ENCODE measurements around the gene APIP. TPM values are rescaled to one million over a fixed set of nuclear protein-coding genes. Genes with fewer than 3 reads are reported as not detected.

Gene APIP, protein sequence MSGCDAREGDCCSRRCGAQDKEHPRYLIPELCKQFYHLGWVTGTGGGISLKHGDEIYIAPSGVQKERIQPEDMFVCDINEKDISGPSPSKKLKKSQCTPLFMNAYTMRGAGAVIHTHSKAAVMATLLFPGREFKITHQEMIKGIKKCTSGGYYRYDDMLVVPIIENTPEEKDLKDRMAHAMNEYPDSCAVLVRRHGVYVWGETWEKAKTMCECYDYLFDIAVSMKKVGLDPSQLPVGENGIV
- total RNA-seq (2014; rRNA removed; shearing (Covaris generic)), result 22.5 and 23.1 TPM in 2 replicates
- polyA plus RNA-seq (2016; fragmentation: Nextera tagmentation; extraction: Ambion mirVana), result 25.2 and 25.9 TPM in 2 replicates

DNA sequence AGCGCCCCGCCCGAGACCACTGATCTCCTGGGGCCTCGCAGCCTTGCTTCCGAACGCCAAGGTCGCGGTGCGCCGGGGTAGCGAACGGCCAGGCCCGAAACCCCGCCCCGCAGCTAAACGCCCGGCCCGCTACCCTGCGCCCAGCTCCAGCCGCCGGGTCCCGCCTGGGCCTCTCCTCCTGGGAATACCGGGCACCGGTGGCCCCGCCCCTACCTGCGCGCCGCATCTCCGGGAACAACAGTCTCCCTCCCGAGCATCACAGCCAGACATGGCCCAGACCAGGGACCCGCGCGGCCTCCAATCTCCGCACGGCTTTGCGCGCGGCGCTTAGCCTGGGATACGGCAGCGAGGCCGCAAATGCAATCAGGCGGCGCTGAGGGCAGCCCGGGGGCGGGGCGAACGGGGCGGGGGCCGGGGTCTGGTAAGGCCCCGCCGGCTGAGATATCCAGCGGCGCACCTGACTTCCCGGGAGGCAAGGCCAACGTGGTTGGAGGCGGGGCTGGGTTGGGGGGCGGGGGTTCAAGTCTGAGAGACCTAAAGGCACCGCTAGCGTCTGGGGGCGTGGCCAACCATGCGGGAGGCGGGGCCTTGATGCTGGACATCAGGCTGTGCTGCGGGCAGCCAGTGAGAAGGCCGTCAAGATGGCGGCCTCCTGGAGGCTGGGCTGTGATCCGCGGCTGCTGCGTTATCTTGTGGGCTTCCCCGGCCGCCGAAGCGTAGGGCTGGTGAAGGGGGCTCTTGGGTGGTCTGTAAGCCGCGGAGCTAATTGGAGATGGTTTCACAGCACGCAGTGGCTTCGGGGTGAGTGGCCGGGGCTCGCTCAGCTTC is at the start of gene APIP, which contains the start of gene PDHX:
Gene APIP (minus strand): TSS at position 365 of the 828 bp plus-strand sequence. CDS start 95 bp downstream, at position 270.
Gene PDHX (plus strand): TSS at position 604 of the 828 bp plus-strand sequence. CDS start 38 bp downstream, at position 642.
- in situ Hi-C loops (cut with MboI), result no loop called here
- 2% methylated on average over 56 to 79 of the region's 79 CpGs for WGBS, 2 experiments (ENCODE audit: low coverage in 1 of 2, low lambda C conversion rate in 2 of 2, missing lambda C conversion rate in 2 of 2)

DNA sequence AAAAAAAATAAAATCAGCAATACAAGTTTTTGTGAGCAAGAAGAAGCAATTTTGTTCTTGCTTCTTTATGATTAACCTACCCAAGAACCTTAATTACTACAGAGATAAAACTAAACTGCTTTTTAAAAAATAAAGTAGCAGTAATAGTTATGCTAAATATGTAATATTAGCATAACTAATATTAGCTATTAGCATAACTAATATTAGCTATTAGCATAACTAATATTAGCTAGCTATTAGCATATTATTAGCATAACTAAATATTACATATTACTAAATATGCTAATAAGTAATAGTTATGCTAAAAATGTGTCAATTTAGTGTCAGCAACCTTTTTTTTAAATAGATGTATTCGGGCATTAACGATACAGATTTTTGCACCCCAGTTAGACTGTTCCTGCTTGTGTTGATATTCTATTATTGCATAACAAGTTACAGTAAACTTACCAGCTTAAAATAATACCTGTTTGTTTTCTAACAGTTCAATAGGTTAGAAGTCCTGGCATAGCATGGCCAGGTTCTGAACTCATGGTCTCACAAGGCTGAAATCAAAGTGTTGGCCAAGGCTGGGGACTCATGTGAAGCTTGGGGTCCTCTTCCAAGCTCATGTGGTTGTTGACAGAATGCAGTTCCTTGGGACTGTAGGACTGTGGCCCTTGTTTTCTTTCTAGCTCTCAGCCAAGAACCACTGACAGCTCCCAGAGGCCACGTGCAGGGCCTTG is 48.6 kb upstream of the APIP start:
- Histone ChIP-seq H3K9ac (no peak overlapping the region), H3K9me2 (ENCODE audit: insufficient read depth) (no peaks in the 10 kb centered on the region), H3K79me2 (ENCODE audit: insufficient read depth) (peaks cover 8% of the 10 kb centered on the region; the same call in 1 of the 2 replicates), H3K27me3 (replicated peaks; ENCODE audit: insufficient read depth) (no peaks in the 10 kb centered on the region), H4K20me1 (ENCODE audit: insufficient read depth) (no peaks in the 10 kb centered on the region), H3K36me3 (ENCODE audit: low read depth) (peaks cover 21% of the 10 kb centered on the region; the same call in 1 of the 2 replicates), H3K27ac (no peak overlapping the region), H3K9me3 (ENCODE audit: low read depth) (no peaks in the 10 kb centered on the region), H2AFZ (no peak overlapping the region), H3F3A (ENCODE audit: insufficient read depth) (peaks cover 4% of the 10 kb centered on the region), H3K4me1 (ENCODE audit: insufficient read depth) (0 out of 2 replicates have a peak, but pooled peaks cover under 1% of the 10 kb centered on the region), H3K4me3 (no peak overlapping the region), H3K4me2 (ENCODE audit: unreplicated experiment) (no peak overlapping the region)
- in situ Hi-C loops (cut with MboI), result no loop called here
- 84 to 86% methylated on average over 3 of the region's 3 CpGs for WGBS, 2 experiments (ENCODE audit: low coverage in 1 of 2, low lambda C conversion rate in 2 of 2, missing lambda C conversion rate in 2 of 2)
- DNase-seq, result no peak
- TF ChIP-seq EZH2phosphoT487 (IDR thresholded peaks at IDR 0.05; ENCODE audit: insufficient read depth, low read depth) (no peak), EZH2 (IDR thresholded peaks at IDR 0.05; ENCODE audit: insufficient read depth, poor library complexity, severe bottlenecking) (no peak)

More for the DNA sequence above, at the start of gene APIP, which contains the start of gene PDHX:
- Histone ChIP-seq H3K9me2 (ENCODE audit: insufficient read depth) (no peaks in the 10 kb centered on the region), H2AFZ (peak within 1 kb of the TSS; percentile 92), H4K20me1 (ENCODE audit: insufficient read depth) (no peaks in the 10 kb centered on the region), H3K36me3 (ENCODE audit: low read depth) (no peaks in the 10 kb centered on the region), H3K79me2 (ENCODE audit: insufficient read depth) (peaks cover 77% of the 10 kb centered on the region), H3K4me3 (peak within 1 kb of the TSS; percentile 92), H3F3A (ENCODE audit: insufficient read depth) (peaks cover 20% of the 10 kb centered on the region), H3K9ac (peak within 1 kb of the TSS; percentile 96), H3K27me3 (replicated peaks; ENCODE audit: insufficient read depth) (no peaks in the 10 kb centered on the region), H3K27ac (peak within 1 kb of the TSS; percentile 89), H3K9me3 (ENCODE audit: low read depth) (no peaks in the 10 kb centered on the region), H3K4me1 (ENCODE audit: insufficient read depth) (peaks cover 38% of the 10 kb centered on the region), H3K4me2 (ENCODE audit: unreplicated experiment) (peak within 1 kb of the TSS; percentile 95)
- peak; percentile 98 for DNase-seq
- TF ChIP-seq EZH2 (IDR thresholded peaks at IDR 0.05; ENCODE audit: insufficient read depth, poor library complexity, severe bottlenecking) (no peak), EZH2phosphoT487 (IDR thresholded peaks at IDR 0.05; ENCODE audit: insufficient read depth, low read depth) (no peak)

DNA sequence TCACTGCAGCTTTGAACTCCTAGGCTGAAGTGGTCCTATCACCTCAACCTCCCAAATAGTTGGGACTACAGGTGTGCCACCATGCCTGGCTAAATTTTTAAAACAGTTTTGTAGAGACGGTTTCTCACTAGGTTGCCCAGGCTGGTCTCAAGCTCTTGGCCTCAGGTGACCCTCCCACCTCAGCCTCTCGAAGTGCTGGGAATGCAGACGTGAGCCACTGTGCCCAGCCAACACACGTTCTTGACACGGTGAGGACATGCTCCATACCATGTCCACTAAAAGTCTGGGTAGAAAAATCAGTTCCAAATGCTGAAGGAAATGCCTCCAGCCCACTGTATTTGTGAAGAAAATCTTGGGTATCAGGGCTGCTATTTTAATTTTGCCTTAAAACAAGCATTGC is 47.2 kb upstream of the APIP start:
- Histone ChIP-seq H4K20me1 (ENCODE audit: insufficient read depth) (no peaks in the 10 kb centered on the region), H3K4me1 (ENCODE audit: insufficient read depth) (no peaks in the 10 kb centered on the region), H3K4me3 (no peak overlapping the region), H3K36me3 (ENCODE audit: low read depth) (peaks cover 14% of the 10 kb centered on the region; the same call in 1 of the 2 replicates), H3K79me2 (ENCODE audit: insufficient read depth) (peaks cover 8% of the 10 kb centered on the region; the same call in 1 of the 2 replicates), H3K9ac (no peak overlapping the region), H3F3A (ENCODE audit: insufficient read depth) (no peaks in the 10 kb centered on the region), H3K4me2 (ENCODE audit: unreplicated experiment) (no peak overlapping the region), H2AFZ (no peak overlapping the region), H3K9me3 (ENCODE audit: low read depth) (no peaks in the 10 kb centered on the region), H3K27me3 (replicated peaks; ENCODE audit: insufficient read depth) (no peaks in the 10 kb centered on the region), H3K9me2 (ENCODE audit: insufficient read depth) (no peaks in the 10 kb centered on the region), H3K27ac (no peak overlapping the region)
- WGBS, 2 experiments (ENCODE audit: low coverage in 1 of 2, low lambda C conversion rate in 2 of 2, missing lambda C conversion rate in 2 of 2), result 95 to 97% methylated on average over 5 of the region's 5 CpGs
- TF ChIP-seq EZH2phosphoT487 (IDR thresholded peaks at IDR 0.05; ENCODE audit: insufficient read depth, low read depth) (no peak), EZH2 (IDR thresholded peaks at IDR 0.05; ENCODE audit: insufficient read depth, poor library complexity, severe bottlenecking) (no peak)
- in situ Hi-C loops (cut with MboI), result no loop called here
- no peak for DNase-seq

DNA sequence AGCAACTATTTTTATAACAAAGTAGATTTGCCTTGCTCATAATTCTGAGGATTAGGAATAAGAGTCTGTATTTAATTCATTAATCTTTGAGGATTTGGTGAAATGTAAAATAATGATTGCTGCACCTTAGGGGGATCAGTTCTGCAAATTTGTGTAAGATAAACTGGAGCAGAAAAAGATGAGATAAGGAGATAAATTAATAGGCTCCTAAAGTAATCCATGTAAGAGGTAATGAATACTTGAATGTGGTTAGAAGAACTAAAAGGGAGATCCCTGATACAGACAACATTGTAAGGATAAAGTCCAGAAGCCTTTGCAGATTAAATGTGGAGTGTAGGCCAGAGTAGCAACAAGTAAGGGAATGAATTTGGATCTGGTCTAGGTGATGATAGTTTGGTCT is 45.9 kb upstream of the APIP start:
- no peak overlapping the region for H3K4me2 ChIP-seq (ENCODE audit: unreplicated experiment)
- H3K9me2 ChIP-seq (ENCODE audit: insufficient read depth), result no peaks in the 10 kb centered on the region
- H3K9me3 ChIP-seq (ENCODE audit: low read depth), result no peaks in the 10 kb centered on the region
- no peaks in the 10 kb centered on the region for H3K4me1 ChIP-seq (ENCODE audit: insufficient read depth)
- H3K79me2 ChIP-seq (ENCODE audit: insufficient read depth), result peaks cover 8% of the 10 kb centered on the region; the same call in 1 of the 2 replicates
- H3K27me3 ChIP-seq (replicated peaks; ENCODE audit: insufficient read depth), result no peaks in the 10 kb centered on the region
- no peaks in the 10 kb centered on the region for H4K20me1 ChIP-seq (ENCODE audit: insufficient read depth)
- in situ Hi-C loops (cut with MboI), result no loop called here
- H3K4me3 ChIP-seq, result no peak overlapping the region
- DNase-seq, result no peak
- peaks cover 8% of the 10 kb centered on the region; the same call in 1 of the 2 replicates for H3K36me3 ChIP-seq (ENCODE audit: low read depth)
- no peak for TF ChIP-seq EZH2phosphoT487 (IDR thresholded peaks at IDR 0.05; ENCODE audit: insufficient read depth, low read depth)
- TF ChIP-seq EZH2 (IDR thresholded peaks at IDR 0.05; ENCODE audit: insufficient read depth, poor library complexity, severe bottlenecking), result no peak
- H3F3A ChIP-seq (ENCODE audit: insufficient read depth), result no peaks in the 10 kb centered on the region
- H3K9ac ChIP-seq, result no peak overlapping the region
- H3K27ac ChIP-seq, result no peak overlapping the region
- H2AFZ ChIP-seq, result no peak overlapping the region

Measured in GM23248 (cell line).